GM12872 (cell line): ENCODE measurements around the gene SFSWAP.

ENCODE experiments used
- TF ChIP-seq, protein P1 (sequence below): IDR thresholded peaks from 3 replicates; pipeline ENCODE4 v1.5.1; 2011; ENCODE audit warnings: low read depth, mild to moderate bottlenecking, low read length, moderate library complexity; ENCODE audit not compliant: insufficient read depth

SFSWAP gene

DNA sequence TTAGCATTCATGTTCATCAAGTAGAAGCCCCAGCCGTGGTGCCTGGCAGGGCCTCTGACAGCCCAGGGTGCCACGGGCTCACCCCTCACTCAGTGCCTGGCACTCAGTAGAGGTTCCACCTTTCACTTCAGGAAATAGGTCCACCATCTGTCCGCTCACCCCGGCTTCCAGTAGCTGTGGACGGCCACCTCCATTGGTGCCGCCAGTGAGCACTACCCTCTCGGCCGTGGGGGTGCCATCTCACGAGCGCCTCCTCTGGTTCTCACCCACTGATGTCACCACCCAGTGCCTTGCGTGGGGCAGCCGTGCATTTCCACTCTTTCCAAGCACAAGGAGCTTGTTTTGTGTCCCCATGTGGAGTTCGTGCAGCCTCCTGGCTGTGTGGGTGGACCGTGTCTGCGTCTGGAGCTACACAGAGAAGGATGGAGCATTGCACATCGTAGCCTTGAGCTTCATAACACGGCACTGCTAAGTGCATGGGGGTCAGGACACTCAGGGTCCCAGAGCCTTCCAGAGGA lies 76.3 kb downstream of the SFSWAP start:
- TF ChIP-seq, protein P1, sequence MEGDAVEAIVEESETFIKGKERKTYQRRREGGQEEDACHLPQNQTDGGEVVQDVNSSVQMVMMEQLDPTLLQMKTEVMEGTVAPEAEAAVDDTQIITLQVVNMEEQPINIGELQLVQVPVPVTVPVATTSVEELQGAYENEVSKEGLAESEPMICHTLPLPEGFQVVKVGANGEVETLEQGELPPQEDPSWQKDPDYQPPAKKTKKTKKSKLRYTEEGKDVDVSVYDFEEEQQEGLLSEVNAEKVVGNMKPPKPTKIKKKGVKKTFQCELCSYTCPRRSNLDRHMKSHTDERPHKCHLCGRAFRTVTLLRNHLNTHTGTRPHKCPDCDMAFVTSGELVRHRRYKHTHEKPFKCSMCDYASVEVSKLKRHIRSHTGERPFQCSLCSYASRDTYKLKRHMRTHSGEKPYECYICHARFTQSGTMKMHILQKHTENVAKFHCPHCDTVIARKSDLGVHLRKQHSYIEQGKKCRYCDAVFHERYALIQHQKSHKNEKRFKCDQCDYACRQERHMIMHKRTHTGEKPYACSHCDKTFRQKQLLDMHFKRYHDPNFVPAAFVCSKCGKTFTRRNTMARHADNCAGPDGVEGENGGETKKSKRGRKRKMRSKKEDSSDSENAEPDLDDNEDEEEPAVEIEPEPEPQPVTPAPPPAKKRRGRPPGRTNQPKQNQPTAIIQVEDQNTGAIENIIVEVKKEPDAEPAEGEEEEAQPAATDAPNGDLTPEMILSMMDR: no peak

DNA sequence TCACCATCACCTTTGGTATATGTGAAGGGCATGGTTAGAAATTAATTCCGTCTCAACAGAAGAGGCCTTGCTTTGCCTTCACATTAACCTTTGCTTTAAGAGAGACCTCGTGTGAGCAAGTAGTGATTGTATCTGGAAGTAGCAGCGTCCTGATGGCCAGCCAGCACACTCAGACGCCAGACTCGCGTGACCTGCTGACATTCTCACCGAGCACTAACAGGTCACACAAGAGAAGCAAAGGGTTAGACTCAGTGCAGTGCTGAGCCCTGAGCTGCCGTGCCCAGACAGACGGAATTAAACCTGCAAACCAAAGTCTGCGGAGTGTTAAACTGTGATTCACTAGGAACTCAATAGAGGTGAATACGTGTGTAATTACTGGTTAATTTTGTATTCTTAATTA lies 77.2 kb downstream of the SFSWAP start:
- TF ChIP-seq, protein P1: no peak

DNA sequence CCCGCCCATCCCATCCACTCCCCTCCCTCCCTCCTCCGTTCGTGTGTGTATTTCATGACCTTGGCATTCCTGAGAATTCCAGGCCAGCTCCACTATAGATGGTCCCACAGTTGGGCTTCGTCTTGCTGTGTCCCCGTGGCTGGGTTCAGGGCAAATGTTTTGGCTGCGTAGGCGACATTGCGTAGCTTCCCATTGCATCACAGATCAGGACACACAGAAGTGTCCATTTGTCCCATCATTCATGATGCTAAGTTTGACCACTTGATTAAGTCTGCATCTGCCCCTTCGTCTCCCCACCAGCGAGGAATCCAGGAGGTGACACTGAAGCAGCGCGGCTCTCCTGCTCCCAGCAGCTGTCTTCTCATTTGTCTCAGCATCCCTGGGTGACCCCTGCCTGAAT lies 78.7 kb downstream of the SFSWAP start:
- TF ChIP-seq, protein P1: no peak

DNA sequence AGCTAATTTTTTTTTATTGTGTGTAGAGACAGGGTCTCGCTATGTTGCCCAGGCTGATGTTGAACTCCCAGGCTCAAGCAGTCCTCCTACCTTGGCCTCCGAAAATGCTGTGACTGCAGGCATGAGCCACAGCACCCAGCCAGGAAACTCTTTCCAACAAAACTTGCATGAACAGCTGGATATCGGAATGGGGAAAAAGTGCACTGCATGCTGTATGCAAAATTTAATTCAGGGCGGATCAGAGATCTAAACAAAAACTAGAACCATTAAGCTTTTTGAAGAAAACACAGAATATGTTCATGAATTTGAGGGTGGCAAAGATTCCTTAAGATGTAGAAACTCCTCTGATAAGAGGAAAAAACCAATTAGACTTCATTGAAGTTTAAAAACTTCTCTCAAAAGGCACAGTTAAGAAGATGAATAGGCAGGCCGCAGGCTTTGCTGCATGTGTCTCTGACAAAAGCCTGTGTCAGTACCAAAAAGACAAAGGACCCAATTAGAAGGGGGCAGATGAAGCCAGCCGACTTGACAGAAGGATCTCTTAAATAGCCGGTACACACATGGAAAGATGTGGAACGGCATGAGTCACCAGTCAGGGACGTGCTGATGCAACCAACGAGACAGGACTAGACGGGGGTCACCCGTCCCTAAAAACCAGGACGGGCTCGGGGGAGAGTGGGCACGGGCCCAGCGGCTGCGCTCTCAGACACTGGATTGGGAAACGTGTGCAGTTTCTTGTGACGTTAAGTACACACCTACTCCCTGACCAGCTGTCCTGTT lies 82.5 kb downstream of the SFSWAP start:
- TF ChIP-seq, protein P1: no peak

- TF ChIP-seq, protein P1: no peak
Measured at GRCh38 chr12:131794061-131794460, 83.2 kb downstream of the SFSWAP start.

GRCh38 chr12:131794573-131794972 lies 83.7 kb downstream of the SFSWAP start:
- TF ChIP-seq, protein P1: no peak

DNA sequence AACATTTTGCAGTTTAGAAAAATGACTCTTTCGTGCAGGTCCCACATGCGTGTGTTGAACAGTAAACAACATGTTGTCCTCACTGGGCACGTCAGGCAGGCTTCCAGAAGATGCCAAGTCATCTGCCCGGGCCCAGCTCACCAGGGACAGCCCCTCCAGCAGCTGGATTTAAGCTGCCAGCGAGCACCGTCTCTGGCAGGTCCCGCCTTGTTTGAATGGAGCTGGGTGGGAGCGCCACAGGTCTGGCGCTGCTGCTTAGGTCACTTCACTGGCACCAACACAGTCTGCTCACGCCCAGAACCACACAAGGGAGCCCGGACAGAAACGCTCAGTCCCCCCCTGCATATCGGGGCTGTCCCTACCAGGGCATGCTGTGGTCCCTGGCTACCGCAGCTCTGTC lies 84.2 kb downstream of the SFSWAP start:
- TF ChIP-seq, protein P1: no peak
